GM21717 (cell line): Measurements from ENCODE around the gene LRG1.

ENCODE experiments used
- ATAC-seq: cut with Tn5 transposase; IDR thresholded peaks from one replicate; pipeline ENCODE4 v1.9.1; 2021; ENCODE audit warnings: mild to moderate bottlenecking, moderate library complexity; ENCODE audit not compliant: unreplicated experiment

Gene LRG1, protein sequence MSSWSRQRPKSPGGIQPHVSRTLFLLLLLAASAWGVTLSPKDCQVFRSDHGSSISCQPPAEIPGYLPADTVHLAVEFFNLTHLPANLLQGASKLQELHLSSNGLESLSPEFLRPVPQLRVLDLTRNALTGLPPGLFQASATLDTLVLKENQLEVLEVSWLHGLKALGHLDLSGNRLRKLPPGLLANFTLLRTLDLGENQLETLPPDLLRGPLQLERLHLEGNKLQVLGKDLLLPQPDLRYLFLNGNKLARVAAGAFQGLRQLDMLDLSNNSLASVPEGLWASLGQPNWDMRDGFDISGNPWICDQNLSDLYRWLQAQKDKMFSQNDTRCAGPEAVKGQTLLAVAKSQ

DNA sequence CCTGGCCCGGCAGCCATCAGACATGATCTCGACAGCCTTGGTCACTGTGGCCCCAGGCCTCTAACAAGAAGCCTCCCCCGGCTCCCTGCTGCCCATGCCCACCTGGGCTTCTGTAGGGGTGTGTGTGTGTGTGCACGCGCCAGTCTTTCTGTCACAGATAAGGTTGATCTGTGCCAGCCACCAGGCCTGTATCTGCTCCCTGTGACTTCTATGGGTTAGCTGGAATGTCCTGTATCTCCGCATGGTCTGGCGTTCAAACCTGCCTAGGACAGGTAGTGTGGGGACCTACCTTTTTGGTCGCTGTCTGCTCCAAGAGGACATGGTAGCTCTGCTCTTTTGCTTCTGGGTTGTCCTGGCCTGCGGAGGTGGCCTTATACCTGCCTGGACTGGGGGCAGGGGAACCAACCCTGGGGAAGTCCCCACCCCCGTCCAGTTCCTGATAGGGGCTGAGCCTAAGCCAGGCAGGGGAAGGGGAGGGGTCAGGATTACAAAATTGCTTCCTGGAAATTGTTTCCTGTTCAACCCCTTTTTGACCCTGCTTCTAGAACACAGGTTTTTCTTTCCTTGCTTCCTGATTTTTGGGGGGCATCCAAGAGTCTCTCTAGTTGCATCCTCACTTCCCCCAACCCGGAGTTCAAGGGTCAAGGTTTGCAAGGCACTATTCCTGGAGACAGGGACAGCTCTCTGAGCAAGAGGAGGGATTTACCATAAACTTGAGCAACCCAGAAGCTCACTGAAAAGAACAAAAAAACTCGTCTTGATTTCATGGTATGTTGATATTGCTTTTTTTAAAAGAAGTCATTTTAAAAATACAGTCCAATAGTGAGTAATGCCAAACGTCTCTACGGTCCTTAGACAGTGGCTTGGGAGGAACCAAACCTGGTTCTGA, at the start of gene LRG1:
Gene LRG1, minus strand, starts transcription at position 344 of the 889 bp plus-strand sequence. Its CDS starts 23 bp downstream, at position 321.
- ATAC-seq, result no peak

DNA sequence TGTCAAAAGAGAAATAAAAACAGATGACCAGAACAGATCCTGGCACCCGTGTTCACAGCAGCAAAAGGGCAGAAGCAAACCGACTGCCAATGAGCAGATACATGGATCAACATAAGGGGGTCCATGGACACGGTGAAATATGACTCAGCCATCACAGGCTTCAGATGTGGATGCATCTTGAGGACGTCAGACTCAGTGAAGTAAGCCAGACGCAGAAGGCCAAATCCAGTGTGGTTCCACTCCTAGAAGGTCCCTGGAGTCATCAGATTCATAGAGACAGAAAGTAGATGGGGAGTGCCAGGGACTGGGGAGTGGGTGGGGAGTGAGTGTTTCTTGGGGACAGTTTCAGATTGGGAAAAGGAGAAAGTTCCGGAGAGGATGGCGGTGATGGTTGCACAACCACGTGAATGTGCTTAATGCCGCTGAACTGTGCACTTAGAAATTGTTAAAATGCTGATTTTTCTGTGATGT, 48.5 kb upstream of the LRG1 start:
- ATAC-seq, result no peak

DNA sequence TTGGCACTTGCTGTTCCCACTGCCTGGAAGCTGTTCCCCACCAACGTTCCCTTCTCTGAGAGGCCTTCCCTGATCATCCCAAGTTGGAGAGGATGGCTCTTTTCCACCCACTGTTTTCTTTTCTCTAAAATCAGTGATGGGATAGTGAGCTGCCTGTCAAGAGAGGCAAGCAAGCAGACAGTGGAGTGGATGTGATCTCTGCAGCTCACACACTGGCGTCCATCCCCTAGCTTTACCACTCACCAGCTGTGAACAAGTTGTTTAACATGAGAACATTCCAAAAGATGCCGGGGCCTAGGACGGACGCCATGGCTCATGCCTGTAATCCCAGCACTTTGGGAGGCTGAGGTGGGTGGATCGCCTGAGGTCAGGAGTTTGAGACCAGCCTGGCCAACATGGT, 47.7 kb upstream of the LRG1 start:
- no peak for ATAC-seq

DNA sequence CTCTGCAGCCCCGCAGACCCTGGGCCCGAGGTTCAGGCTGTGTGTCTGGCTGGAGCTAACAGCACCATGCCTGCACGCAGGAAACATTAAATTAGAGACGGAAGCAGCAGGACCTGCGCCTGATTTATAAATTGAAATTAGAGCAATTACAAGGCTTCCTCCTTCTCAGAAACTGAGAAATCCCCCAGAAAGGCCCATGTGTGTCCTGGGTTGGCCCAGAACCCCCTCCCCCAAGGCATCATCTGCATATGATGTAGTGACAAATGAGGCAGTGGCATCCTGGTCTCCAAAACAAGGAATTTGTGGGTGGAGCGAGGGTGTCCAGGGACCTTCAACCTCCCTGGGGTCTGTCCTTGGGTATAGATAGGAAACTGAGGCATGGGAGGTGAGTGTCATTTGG, 46.9 kb upstream of the LRG1 start:
- no peak for ATAC-seq

DNA sequence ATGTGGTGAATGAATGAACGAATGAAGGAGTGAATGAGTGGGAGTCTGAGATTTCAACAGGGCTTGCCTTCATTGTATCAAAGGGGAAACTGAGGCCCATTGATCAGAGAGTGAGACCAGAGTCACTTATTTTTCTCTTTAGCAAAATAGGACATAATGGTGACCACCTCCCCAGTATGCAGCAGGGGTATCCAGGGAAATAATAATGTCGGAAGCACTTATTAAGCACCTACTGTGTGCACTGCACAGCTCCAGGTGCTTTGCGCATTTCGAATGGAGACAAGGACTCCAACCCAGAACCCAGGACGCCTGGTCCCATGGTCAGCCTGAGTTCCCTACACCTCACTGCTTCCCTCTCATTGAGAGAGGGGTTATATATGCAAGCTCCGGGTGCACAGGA, 46.4 kb upstream of the LRG1 start:
- no peak for ATAC-seq

DNA sequence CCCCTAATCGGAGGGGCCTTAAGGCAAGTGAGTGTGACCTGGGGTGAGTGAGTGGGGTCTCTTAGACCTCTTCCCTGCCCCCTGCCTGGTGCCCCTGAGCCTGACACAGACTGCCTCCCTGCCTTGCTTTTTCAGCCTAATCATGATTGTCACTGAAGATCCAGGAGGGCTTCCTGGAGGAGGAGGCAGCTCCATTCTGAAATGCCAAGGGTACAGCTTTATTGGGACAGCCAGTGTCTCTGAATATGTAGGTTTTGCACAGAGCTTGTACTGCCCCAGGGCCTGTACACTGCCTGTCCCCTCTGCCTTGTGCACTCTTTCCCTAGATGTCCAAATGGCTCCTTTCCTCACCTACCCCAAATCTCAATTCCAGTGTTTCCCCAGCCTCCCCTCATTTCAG, 45.7 kb upstream of the LRG1 start:
- ATAC-seq, result no peak

DNA sequence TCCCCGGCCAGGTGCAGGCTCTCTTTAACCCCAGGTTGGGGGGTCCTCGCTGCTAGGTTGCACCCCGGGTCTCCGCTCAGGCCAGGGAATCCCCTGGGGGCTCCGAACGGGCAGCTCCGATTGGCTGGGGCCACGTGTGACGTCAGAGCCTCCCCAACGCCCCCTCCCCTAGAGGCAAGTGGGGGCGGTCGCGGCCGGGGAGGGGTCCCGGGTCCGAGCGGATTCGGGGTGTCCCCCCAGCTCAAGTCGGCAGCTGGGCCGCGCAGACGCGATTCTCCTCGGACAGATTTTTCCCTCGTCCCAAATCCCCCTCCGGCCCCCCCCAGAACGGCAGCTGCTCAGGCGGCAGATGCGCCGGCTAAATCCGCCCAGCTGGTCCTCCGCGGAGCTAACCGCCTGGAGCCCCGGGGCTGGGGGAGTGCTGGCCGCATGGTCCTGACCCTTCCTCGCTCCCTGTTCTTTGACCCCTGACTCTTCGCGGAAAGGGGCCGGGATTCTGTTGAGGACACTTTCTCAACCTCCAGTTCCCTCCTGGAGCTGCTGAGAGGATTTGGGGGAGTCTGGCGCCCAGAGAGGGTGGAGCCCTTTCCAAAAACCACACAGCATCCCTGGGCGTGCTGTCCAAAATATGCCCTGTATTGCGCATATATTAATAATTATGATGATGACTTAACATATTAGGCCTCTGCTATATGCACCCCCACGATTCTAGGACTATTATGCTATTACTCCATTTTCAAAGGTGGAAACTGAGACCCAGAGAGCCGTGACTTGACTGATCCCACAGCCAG, 45.0 kb upstream of the LRG1 start:
- ATAC-seq, result no peak

DNA sequence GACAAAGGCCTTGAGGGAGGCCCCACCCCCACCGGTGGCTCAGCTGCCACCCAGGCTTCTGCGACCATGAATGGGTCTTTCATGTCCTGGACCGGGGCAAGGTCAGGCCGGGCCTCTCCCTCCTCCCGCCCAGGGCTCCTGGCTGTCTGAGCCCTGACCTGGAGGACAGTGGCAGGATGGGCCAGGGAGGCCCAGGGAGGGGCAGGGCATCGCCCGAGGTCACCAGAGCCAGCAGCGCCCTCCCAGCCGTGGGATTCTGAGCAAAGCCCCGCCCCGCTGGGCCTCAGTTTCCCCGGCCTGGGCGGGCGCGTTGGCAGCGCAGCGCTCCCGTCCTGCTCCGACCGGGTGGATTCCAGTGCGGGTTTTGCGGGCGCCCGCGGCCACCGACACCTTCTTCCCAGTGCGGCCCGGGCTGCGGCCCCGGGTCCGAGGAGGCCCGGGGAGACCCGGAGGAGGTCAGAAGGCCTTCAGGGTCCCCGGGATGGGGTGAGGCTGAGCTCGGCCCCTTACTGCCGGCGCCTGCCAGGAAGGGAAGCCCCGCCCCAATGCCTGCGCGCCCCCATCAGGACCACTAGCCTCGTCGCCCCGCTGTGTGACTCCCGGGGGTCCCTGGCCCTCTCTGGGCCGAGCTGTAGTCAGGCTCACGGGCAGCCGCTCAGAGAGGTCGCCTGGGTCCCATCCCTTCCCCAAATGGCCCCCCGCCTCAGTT, 44.3 kb upstream of the LRG1 start:
- ATAC-seq, result no peak

DNA sequence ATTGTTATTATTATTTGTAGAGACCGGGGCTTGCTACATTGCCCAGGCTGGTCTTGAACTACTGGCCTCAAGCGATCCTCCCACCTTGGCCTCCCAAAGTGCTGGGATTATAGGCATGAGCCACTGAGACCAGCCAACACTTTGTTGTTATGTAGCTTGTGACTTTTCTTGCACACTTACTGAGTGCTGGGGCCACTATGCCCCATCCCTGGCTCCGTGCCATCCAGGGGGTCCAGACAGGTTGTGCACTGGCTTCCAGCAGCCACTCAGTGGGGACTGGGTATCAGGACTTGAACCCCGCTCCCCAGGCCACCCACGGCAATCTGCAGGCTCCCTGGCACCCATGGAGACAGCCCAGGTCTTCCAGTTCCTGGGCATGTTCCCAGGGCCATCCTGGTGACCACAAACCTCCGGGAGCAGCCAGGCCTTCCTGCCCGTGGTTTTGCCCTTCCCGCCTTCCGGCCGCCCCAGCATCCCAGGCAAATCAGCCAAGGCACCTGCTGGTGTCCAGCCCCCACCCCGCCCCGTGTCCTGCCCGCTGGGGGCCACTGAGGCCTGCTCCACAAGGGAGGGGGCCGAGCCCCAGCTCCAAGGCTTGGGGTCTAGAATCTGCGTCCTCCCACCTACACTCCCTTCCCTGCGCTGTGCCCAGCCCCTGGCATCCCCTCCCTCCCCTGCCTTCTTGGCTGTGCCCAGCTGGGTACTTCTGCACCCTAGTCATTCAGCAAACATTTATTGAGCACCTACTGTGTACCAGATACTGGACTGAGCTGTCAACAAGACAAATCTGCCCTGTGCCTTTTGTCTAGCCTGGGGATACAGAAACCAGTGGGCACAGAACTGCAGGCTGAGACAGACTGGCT, 43.4 kb upstream of the LRG1 start:
- ATAC-seq, result no peak

DNA sequence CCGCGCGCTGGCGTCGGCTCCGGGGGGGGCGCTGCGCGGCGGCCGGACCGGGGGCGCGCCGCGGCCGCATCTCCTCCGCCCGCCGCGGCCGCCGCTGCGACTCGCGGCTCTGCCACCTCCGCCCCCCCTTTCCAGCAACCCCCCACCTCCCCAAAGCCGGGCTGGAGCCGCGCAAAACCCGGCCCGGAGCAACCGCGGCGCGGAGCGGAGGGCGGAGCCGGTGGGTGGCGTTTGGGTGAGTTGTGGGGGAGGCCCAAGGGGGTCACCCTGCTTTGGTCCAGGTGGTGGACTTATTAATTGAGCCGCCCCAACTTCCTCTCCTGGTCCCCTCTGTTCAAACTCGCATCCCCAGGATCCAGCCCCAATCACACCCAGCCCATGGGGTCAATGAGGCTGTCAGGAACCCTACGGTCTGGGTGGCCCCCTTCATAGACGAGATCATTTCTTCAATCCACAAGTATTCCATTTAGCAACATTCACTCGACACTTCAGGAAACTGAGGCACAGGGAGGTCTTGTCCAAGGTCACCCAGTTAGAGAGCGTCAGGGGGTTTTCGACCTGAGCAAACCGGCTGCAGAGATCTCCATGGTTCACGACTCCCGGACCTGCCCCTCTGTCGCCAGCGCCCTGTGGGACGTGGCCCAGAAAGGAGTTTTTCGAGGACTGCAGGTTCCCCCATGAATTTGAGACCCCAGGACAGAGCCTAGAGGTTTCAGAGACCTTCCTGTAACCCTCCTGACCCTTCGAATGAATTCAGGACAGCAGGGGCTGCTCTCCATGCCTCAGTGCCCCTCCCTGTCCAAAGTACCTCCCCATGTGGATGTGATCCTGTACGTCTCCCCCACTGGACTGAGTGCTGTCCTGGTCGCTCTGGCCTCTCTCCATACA, 42.1 kb upstream of the LRG1 start:
- no peak for ATAC-seq

DNA sequence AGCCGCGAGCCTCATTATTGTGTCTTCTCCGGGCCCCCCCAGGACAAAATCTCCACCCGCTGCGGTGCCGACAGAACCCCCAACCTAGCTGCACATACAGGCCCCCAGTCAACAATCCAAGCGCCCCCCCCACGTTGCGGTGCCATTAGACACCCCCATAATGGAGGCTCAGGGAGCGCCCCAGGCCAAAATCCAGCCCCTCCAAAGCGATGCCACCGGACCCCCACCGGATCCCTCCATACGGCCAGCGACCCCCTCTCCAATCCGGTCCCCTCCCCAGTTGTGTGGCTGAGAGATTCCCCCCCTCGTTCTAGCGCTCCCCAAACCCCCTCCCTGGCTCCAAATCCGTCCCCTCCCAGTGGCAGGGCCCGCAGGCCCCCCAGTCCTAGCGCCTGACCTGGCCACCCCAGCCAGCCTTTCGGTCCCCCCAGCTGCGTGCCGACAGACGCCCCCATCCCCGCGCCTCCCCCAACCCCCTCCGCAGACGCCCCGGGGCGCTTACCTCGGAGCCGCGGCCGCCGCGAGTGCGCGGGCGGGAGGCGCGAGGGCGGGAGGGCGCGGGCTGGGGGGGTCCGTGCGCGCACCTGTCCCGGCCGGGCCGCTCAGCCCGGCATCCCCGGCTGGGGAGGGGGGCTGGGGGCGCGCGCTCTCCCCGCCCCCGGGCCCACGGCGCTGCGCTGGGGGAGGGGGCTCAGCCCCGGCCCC, 41.3 kb upstream of the LRG1 start:
- ATAC-seq, result no peak

DNA sequence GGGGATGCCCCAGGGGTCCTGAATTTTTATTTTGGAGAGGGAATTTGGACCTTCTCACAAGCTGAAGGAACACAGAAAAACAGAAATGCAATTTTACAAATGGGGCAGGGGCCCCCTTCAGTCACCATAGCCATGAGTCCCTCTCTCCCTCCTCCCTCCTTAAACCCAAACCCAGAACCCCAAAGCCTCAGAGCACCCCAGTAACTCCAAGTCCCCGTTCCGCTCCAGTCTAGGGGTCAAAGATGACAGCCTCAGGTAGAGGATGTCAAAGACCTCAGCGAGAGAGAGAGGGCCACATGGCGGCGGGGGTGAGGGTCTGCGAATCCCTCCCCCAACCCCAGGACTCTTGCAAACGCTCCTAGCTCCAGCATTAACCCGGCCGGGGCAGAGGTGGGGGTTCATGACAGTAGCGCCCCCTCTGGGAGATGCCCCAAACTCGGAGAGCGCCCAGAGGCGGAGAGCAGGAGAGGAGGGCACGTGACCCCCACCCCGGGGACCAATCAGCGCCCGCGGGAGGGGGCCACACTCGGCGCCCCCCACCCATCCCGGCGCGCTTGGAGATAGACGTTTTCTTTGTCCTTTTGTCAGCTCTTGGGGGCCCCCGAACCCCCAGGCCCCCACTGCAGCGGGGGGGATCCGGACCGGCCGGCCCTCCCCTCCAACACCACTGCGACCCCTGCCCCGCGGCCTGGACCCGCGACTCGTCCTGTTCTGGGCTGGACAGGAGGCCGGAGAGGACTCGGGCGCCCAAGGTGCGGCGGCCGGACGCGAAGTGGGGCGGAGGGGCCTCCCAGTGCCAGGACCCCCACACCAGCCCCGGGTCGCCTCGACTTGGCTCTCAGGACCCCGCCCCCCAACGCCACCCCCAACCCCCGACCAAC, 40.4 kb upstream of the LRG1 start:
- ATAC-seq, result no peak

DNA sequence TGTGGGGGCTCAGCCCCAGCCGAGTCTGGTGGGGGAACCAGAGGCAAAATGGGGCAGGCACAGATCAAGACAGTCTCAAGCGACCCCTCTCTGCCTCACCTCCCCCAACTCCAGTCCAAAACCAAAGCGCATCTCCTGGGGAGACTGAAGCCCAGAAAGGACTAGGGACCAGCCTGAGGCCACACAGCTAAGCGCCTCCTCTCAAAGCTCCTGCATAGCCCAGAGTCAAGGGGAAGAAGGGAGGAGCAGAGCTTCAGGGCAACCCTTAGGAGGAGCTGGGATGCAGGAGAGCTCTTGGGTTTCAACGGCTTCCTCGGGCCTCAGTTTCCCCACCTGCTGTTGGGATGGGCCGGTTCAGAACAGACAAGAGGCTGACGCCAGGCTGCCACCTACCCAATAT, 39.6 kb upstream of the LRG1 start:
- ATAC-seq, result no peak

DNA sequence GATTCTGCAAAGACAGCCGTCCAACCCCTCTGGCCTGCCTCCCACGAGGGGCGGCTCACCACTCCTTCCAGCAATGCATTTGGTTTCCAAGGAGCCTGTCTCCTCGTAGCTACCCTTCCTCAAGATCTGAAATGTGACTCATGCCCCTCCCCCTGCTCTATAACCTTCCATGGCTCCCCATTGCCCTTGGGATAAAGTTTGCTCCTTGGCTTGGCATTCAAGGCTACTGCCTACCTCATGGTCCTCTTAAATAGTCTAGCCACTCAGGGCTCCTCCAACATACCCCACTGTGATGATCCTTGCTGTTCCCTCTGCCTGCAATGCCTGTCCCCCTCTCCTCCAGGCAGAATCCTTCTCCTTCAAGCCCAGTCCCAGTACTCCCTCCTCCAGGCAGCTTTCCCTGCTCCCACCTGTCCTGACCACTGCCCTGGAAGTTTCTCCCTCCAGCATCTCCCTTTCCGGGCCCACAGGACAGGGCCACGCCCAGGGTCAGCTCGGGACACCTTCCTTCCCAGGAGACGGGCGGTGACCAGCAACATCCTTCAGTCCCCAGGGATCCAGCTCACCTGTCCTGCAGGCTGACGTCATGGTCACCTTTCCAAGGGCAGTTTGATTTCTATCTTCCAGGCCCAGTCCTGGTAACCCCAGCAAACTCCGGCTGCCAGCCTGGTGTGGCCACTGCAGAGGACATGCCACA, 38.9 kb upstream of the LRG1 start:
- ATAC-seq, result no peak

DNA sequence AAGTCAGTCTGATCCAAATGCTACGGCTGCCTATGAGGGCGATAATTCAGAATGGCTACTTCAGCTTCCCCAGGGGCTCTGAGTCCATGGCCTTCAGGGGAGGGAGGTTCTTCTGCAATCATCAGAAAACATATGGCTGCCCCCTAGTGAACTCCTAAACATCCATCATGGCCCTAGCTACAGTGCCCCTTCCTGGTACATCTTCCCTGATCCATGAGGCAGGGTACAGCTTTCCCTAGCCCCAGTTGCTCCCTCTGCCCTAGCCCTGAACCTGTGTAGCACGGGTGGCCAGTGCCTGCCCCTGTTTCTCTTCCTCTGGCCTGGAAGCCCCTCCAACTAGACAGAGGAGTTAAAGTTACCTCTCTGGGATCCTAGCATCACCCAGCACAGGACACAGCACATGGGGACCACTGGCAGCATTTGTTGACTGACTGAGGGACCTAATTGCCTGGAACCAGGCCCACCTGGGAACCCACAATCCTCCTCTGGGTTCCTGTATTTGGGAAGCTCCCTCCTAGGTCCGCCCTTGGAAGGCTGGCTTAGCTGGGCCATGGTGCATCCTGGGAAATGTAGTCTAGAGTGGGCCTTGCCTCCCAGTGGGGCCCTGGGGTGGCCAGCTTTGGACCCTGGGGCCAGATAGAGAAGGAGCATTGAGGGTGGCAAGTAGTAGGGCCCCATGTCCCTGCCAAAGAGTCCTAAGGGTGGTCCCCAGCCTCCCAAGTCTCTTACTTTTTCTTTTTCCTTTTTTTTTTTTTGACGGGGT, 37.4 kb upstream of the LRG1 start:
- ATAC-seq, result no peak
